GM20431 (cell line): Measurements from ENCODE around the gene COL4A6.

ENCODE experiments used
- in situ Hi-C: fragments of 300-500 bp; cut with MseI, MboI; formaldehyde crosslinking; loops from one replicate; pipeline ENCODE4 v1.15.0; 2020; ENCODE audit warnings: low sequenced_read_pairs; ENCODE audit not compliant: unreplicated experiment

The COL4A6 gene

GRCh38 chrX:108292053-108292452, 146.2 kb downstream of the COL4A6 start:
- in situ Hi-C loops: no loop called here

- in situ Hi-C loops: no loop called here
These were observed 152.3 kb downstream of the COL4A6 start for GRCh38 chrX:108285918-108286317.

DNA sequence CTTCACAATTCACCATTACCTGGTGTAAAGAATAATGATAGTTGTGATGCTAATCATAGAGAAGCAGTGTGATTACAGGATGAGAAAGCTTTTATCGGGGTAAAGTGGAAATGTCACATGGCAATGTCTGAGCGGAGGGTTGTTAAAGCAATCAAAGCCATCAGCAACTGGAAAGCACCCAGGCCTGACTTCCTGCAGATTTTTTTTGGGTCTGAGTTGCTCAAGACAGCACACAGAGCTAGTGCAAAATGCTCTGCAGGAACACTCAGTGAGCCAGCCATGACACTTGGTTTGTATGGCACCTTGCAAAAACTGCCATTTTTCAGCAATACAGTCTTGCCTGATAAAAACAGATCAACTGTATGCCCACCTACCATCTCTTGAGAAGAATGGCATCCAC, 152.9 kb downstream of the COL4A6 start:
- in situ Hi-C loops: no loop called here

- in situ Hi-C loops: no loop called here
These were observed 162.5 kb downstream of the COL4A6 start for GRCh38 chrX:108275732-108276131.

- in situ Hi-C loops: no loop called here
These were observed 166.8 kb downstream of the COL4A6 start for GRCh38 chrX:108271397-108271787.

DNA sequence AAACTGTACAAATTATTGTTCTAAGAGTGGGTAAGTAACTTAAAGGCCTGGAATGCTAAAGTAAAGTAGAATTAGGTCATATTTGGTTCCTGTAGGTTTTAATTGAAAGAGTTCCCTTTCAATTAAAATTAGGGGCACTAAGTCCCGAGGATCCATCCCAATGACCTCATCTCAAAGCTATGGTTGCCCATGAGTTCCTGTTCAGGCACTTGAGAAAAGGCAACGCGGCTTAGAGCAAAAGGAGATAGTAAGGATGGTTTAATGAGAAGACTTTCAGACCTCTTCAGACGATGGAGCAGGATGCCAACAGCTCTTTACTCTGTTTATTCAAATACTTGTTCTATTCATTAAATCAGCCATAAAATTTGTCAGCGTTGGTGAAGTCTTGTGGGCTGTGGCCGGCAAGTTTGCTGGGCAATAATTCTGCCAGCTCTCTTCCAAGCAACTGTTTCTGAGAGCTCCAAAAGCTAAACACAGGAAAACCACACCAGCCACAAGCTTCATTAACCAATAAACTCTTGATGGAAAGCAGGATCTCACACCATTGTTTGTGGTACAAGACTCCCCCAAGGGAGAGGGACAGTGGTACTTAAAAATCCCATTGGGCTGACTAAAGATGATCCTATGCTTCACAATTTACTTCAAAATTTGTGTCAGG, 167.4 kb downstream of the COL4A6 start:
- in situ Hi-C loops: no loop called here

- in situ Hi-C loops: no loop called here
These were observed 167.9 kb downstream of the COL4A6 start for GRCh38 chrX:108270280-108270679.

DNA sequence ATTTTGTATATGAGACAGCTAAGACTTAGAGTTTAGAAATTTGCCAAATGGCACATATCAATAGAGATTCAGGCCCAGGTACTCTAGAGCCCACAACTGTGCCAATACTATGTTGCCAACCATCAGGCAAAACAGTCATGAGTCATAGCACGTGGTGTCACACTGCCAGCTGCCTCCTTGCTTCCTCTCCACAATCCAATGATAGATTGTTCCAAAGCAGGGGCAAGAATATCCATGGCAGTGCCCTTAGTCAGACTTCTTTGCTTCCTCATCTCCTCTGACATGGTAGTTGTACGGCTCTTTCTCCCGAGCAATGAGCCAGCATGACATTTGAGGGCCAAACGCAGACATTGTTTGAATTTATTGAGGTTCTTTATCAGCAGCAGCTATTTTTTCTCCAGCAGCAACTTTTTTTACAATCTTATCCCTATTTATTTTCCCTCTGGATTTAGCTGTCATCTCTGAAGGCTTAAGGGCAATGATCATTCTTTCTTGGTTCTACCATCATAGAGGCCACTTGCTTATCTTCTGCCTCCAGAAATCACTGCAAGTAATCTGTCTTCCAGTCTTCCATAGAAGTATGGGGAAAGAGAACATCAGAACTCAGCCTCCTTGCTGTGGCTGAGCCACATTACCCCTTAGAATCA, 169.7 kb downstream of the COL4A6 start:
- in situ Hi-C loops: no loop called here

GRCh38 chrX:108267557-108267956, 170.7 kb downstream of the COL4A6 start:
- in situ Hi-C loops: no loop called here

- in situ Hi-C loops: no loop called here
These were observed 173.8 kb downstream of the COL4A6 start for GRCh38 chrX:108264376-108264775.

DNA sequence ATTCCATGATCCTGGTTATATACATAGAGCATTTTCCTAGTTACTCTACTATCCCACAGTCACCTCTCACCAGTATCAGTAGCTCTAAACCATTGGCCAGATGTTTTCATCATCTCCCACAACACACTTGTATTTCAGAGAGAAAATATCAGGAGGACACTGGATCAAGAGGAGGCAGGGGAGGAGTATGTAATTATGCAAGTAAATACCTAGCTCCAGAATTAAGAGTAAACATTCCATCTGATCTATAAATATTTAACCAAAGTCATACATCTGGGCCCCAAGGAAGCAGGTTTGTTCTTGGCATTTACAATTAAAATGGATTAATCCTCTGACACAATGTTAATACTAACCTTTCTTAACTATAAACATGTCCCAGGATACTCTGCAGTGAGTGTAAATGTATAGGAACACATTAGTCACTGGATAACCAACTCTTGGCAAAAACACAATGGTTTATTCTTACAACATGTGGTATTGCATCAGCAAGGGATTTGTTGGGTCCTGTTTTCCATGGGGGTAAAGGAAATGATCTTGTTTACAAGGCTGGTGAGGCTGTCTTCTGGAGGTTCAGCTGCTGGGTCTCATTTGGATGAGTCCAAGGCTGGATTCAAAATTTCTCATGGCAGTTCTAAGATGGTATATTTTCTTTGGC, 176.5 kb downstream of the COL4A6 start:
- in situ Hi-C loops: no loop called here

- in situ Hi-C loops: no loop called here
These were observed 180.7 kb downstream of the COL4A6 start for GRCh38 chrX:108257556-108257955.

DNA sequence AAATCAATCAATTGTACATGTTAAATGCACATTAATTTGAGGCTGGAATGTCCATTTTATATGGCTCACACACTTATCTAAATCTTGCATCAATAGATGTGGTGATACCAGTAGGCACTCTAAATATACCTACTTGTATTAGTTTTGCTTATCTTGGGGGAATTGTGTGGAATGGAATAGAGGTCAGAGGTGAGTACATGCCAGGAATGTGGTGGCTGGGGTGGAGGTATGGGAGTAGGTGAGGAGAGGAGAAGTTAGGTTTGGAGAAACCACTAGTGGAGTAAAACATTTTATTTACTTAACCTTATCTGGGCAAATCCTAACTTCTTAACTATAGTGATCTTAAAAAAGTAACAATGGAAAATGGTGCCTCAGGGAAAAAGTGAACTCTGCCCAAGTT, 183.6 kb downstream of the COL4A6 start:
- in situ Hi-C loops: no loop called here

DNA sequence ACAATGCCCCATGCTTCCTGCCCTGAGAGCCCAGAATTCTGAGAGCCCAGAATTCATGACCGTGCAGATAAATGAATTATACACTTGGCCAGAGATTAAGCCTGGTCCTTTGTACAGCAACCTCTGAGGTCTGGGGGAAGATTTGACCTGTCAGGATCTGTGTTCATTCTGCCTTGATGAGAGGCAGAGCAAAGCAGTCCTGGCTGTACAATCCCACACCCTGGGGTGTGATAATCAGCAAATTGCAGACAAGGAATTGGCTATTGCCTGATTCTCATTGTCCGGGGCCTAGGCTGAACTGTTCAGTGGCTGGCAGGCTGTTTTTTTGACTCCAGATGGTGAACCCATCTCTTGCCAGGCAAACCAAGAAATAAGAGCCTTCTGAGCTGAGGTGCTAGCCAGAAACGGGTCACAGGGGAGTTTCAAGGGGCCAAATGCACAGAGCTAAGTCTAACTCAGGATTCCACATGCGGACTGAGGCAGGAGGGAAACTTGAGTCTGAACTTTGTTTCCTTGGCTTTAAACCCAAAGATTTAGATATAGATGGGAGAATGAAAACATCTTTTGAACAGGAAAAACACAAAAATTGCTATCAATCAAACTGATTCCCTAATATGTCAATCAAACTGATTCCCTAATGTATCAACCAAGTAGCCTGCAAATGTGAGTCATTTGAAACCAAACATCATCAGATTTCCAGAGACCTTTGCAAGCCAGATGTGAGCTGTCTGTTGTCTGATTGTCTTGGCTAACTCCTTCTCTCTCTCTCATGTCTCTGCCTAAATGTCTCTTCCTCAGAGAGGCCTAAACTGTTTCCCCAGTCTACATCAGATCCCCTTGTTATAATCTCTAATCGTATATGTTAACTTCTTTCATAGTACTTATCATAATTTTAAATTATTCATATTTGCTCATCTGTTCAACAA, 187.3 kb downstream of the COL4A6 start:
- in situ Hi-C loops: no loop called here

GRCh38 chrX:108246304-108246954, 191.8 kb downstream of the COL4A6 start:
- in situ Hi-C loops: loop anchor here (25.0 kb wide), 1 partner anchor 291 kb away; no protein-coding TSS in a partner anchor

GRCh38 chrX:108245462-108245861, 192.8 kb downstream of the COL4A6 start:
- in situ Hi-C loops: loop anchor here (25.0 kb wide), 1 partner anchor 292 kb away; no protein-coding TSS in a partner anchor

GRCh38 chrX:108235986-108236385, 202.2 kb downstream of the COL4A6 start:
- in situ Hi-C loops: loop anchor here (25.0 kb wide), 1 partner anchor 301 kb away; no protein-coding TSS in a partner anchor

GRCh38 chrX:108230574-108230973, 207.6 kb downstream of the COL4A6 start:
- in situ Hi-C loops: loop anchor here (25.0 kb wide), 1 partner anchor 307 kb away; no protein-coding TSS in a partner anchor
